MCF 10A (cell line): ENCODE results near the gene DNAJC15. TPM values are rescaled to one million over a fixed set of nuclear protein-coding genes. Genes with fewer than 3 reads are reported as not detected.
"Not testable (repeated sequence)": the region's sequence is repeated elsewhere in the genome, so short reads cannot be mapped to it uniquely, and the experiment has no call there.

Experiments used
- BruUV-seq: library from RNA; stranded (reverse); fragments of 400-500 nt; replicated peaks from 2 replicates; lab custom pipeline; 2021; lab: Mats Ljungman, UMichigan
- CTCF ChIA-PET: fragments of 300-600 bp; sonication (Branson Sonifier 250); formaldehyde crosslinking; extraction: SDS; loops from one replicate; lab custom pipeline; 2021; ENCODE audit warnings: antibody characterized with exemption, inconsistent platforms; lab: Yijun Ruan, JAX
- POLR2A ChIA-PET: fragments of 300-600, 350-650 bp; sonication (Branson Sonifier 250); formaldehyde crosslinking; extraction: SDS; loops from one replicate; lab custom pipeline; 2020; ENCODE audit warnings: antibody characterized with exemption, inconsistent platforms; lab: Yijun Ruan, JAX
- DNase-seq: peaks from one replicate; pipeline ENCODE4 v3.0.0-alpha.2; 2018; ENCODE audit not compliant: unreplicated experiment
- H3K27ac Mint-ChIP-seq: one replicate; pipeline ENCODE4 v1.8.0; 2022; ENCODE audit warnings: mild to moderate bottlenecking, low read depth, mixed read lengths; ENCODE audit not compliant: unreplicated experiment
- H3K27me3 Mint-ChIP-seq: one replicate; pipeline ENCODE4 v1.8.0; 2022; ENCODE audit warnings: mixed read lengths; ENCODE audit not compliant: insufficient read depth, unreplicated experiment
- H3K36me3 Mint-ChIP-seq: one replicate; pipeline ENCODE4 v1.8.0; 2022; ENCODE audit warnings: mild to moderate bottlenecking, moderate library complexity, mixed read lengths; ENCODE audit not compliant: insufficient read depth, unreplicated experiment
- H3K4me1 Mint-ChIP-seq: one replicate; pipeline ENCODE4 v1.8.0; 2022; ENCODE audit warnings: mixed read lengths; ENCODE audit not compliant: insufficient read depth, unreplicated experiment
- H3K4me3 Mint-ChIP-seq: one replicate; pipeline ENCODE4 v1.8.0; 2022; ENCODE audit warnings: mild to moderate bottlenecking, moderate library complexity, mixed read lengths; ENCODE audit not compliant: unreplicated experiment
- H3K9me3 Mint-ChIP-seq: one replicate; pipeline ENCODE4 v1.8.0; 2022; ENCODE audit warnings: mixed read lengths; ENCODE audit not compliant: unreplicated experiment
- CTCF ChIP-seq: fragments of 200-600 bp; IDR thresholded peaks from one replicate; pipeline ENCODE4 v1.8.0; 2022; ENCODE audit warnings: antibody characterized with exemption, mild to moderate bottlenecking; ENCODE audit not compliant: unreplicated experiment
- intact Hi-C: fragments of 100-400 bp; cut with micrococcal nuclease; formaldehyde crosslinking; loops from 2 replicates; pipeline ENCODE4 v1.14.1; 2022
- total RNA-seq: library from RNA; stranded (reverse); gene quantifications from 2 replicates; pipeline ENCODE4 v1.2.3, GENCODE V29; 2022

The DNAJC15 gene
- total RNA-seq, 1 experiment from 2014 or later = 34.0 TPM

DNA sequence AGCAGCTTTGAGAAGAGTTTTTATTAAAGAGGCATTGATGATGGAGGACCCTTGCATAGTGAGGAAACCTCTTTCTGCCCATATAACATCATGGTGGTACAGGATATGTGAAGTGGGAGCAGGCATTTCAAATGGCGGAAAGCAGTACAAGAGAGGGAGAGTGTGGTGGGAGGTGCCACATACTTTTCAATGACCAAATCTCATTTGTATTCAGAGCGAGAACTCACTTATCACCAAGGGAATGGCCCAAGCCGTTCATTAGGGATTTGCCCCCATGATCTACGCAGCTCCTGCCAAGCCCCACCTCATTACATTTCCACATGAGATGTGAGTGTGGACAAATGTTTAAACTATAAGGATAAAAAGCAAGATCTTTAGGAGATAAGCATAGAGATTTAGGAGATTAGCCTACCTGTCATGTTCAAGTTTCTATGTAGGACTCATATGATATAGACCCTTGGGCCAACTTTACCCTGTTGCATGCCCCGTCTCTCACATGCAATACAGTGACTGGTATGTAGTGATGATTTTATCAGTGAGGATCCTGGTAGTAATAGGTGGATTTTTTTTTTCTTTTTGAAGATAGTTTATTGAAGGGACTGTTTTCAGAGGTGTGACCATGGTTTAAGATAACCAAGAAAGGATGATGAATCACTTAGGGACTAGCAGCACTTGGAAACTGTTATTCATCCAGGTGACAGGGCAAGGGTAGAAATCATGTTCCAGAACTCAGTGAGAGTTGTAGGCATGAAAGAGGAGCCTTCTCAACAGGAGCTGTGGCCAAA is 38.3 kb downstream of the DNAJC15 start:
- ChIA-PET CTCF (interaction anchor here (1.5 kb wide), 1 partner anchor 401 kb away, joined by 4 read pairs; no protein-coding TSS in a partner anchor), POLR2A (no interaction called here)
- peaks cover 11% of the 10 kb centered on the region for H3K36me3 Mint-ChIP-seq
- no peak for DNase-seq
- H3K4me3 Mint-ChIP-seq = no peak overlapping the region
- H3K27me3 Mint-ChIP-seq = no peaks in the 10 kb centered on the region
- H3K9me3 Mint-ChIP-seq = no peaks in the 10 kb centered on the region
- intact Hi-C loops = no loop called here
- peak overlapping the region; percentile 39 for H3K27ac Mint-ChIP-seq
- no peak for TF ChIP-seq CTCF
- H3K4me1 Mint-ChIP-seq = peaks cover 44% of the 10 kb centered on the region
- BruUV-seq = no TSS peak

DNA sequence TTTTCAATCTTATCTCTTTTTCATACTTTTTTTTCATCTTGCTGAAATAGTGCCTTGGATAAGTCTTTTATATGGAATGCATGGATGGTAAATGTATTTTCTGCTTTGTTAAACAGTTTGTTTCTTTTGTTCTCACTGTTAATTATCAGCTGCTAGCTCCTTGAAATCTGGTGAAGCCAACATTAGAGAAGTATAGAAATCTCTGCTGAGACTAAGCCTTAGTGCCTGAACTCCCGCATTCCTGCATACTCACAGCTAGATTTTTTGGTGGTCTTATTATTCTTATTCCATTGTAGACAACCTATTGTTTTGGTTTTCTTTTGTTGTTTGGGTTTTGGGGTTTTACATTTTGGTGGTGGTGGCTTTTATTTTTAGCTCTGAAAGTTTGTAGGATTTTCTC is 48.4 kb downstream of the DNAJC15 start:
- intact Hi-C loops = no loop called here
- no peak for DNase-seq
- no peak for TF ChIP-seq CTCF
- Mint-ChIP-seq H3K27ac (peak overlapping the region; percentile 2), H3K27me3 (no peaks in the 10 kb centered on the region), H3K4me1 (peaks cover 23% of the 10 kb centered on the region), H3K36me3 (peaks cover 26% of the 10 kb centered on the region), H3K9me3 (no peaks in the 10 kb centered on the region), H3K4me3 (no peak overlapping the region)
- ChIA-PET POLR2A (interaction anchor here (0.5 to 1.4 kb wide), 8 partner anchors 8 to 727 kb away, joined by 3 to 4 read pairs (median 3); no protein-coding TSS in a partner anchor), CTCF (interaction anchor here (0.6 to 1.3 kb wide), 4 partner anchors 12 to 1166 kb away, joined by 3 to 4 read pairs (median 4); no protein-coding TSS in a partner anchor)
- no TSS peak for BruUV-seq

GRCh38 chr13:43072394-43072793 is 49.0 kb downstream of the DNAJC15 start:
- intact Hi-C loops = no loop called here
- Mint-ChIP-seq H3K4me3 (no peak overlapping the region), H3K27ac (peak overlapping the region; percentile 2), H3K27me3 (no peaks in the 10 kb centered on the region), H3K36me3 (peaks cover 21% of the 10 kb centered on the region), H3K9me3 (no peaks in the 10 kb centered on the region), H3K4me1 (peaks cover 24% of the 10 kb centered on the region)
- DNase-seq = peak; percentile 43
- TF ChIP-seq CTCF = no peak
- CTCF ChIA-PET = interaction anchor here (0.6 to 1.3 kb wide), 5 partner anchors 12 to 1165 kb away, joined by 3 to 4 read pairs (median 4); no protein-coding TSS in a partner anchor
- POLR2A ChIA-PET = interaction anchor here (0.5 to 1.4 kb wide), 10 partner anchors 9 to 726 kb away, joined by 3 to 4 read pairs (median 3); no protein-coding TSS in a partner anchor
- no TSS peak for BruUV-seq

- ChIA-PET CTCF (no interaction called here), POLR2A (interaction anchor here (0.6 to 1.4 kb wide), 2 partner anchors 10 to 758 kb away, joined by 3 read pairs; no protein-coding TSS in a partner anchor)
- H3K27me3 Mint-ChIP-seq = no peaks in the 10 kb centered on the region
- no peak overlapping the region for H3K27ac Mint-ChIP-seq
- H3K4me3 Mint-ChIP-seq = no peak overlapping the region
- peaks cover 12% of the 10 kb centered on the region for H3K36me3 Mint-ChIP-seq
- no TSS peak for BruUV-seq
- no peaks in the 10 kb centered on the region for H3K9me3 Mint-ChIP-seq
- peaks cover 36% of the 10 kb centered on the region for H3K4me1 Mint-ChIP-seq
- DNase-seq = no peak
- TF ChIP-seq CTCF = no peak
- intact Hi-C loops = no loop called here
These were observed 51.6 kb downstream of the DNAJC15 start for GRCh38 chr13:43074824-43075510.

GRCh38 chr13:43075511-43075902 is 52.1 kb downstream of the DNAJC15 start:
- ChIA-PET POLR2A (interaction anchor here (0.6 to 1.4 kb wide), 2 partner anchors 9 to 757 kb away, joined by 3 read pairs; no protein-coding TSS in a partner anchor), CTCF (interaction anchor here (0.6 kb wide), 1 partner anchor 71 kb away, joined by 3 read pairs; no protein-coding TSS in a partner anchor)
- Mint-ChIP-seq H3K4me1 (peaks cover 36% of the 10 kb centered on the region), H3K36me3 (peaks cover 16% of the 10 kb centered on the region)
- BruUV-seq, H3K4me3 Mint-ChIP-seq, H3K27ac Mint-ChIP-seq, H3K9me3 Mint-ChIP-seq, H3K27me3 Mint-ChIP-seq, intact Hi-C loops, DNase-seq: not testable (repeated sequence)
